IPS DF 6.9 (cell line): ENCODE data around the gene TPM1.

Source experiments
- DNase-seq: peaks from one replicate; pipeline ENCODE4 v3.0.0-alpha.2; 2013; ENCODE audit warnings: low read depth, low spot score
- H3K27ac ChIP-seq: one replicate; pipeline ENCODE4 v1.5.1; 2013; ENCODE audit warnings: low read length, control low read depth
- H3K27me3 ChIP-seq: 2 replicates; pipeline ENCODE4 v1.6.1; 2013; ENCODE audit warnings: mild to moderate bottlenecking, low read length; ENCODE audit not compliant: control insufficient read depth, insufficient read depth
- H3K36me3 ChIP-seq: 2 replicates; pipeline ENCODE4 v1.6.1; 2013; ENCODE audit warnings: low read length; ENCODE audit not compliant: control insufficient read depth, insufficient read depth
- H3K4me1 ChIP-seq: 2 replicates; pipeline ENCODE4 v1.6.1; 2013; ENCODE audit warnings: low read length; ENCODE audit not compliant: control insufficient read depth, insufficient read depth
- H3K4me3 ChIP-seq: 2 replicates; pipeline ENCODE4 v1.5.1; 2013; ENCODE audit warnings: mild to moderate bottlenecking, low read length
- H3K9me3 ChIP-seq: 2 replicates; pipeline ENCODE4 v1.6.1; 2013; ENCODE audit warnings: low read length, inconsistent platforms; ENCODE audit not compliant: control insufficient read depth, insufficient read depth
- WGBS: extraction: QIAGEN DNeasy Blood & Tissue Kit; methylation state at CpG from one replicate; pipeline ENCODE4 v1.1.7; 2013; ENCODE audit warnings: mixed read lengths, missing lambda C conversion rate; ENCODE audit not compliant: insufficient read length, insufficient coverage; 5-methylcytosine and 5-hydroxymethylcytosine counted together

TPM1 gene

GRCh38 chr15:63041402-63041973, 1.1 kb upstream of the TPM1 start:
- Histone ChIP-seq H3K27me3 (no peaks in the 10 kb centered on the region), H3K36me3 (peaks cover 11% of the 10 kb centered on the region), H3K4me3 (peak overlapping the region; percentile 75; the same call in 1 of the 2 replicates), H3K27ac (no peak overlapping the region), H3K9me3 (no peaks in the 10 kb centered on the region), H3K4me1 (peaks cover 2% of the 10 kb centered on the region)
- no CpG with 5 or more reads among the region's 14 CpGs for WGBS
- DNase-seq: no peak

GRCh38 chr15:63042877-63043334, 359 bp downstream of the TPM1 start:
- DNase-seq: no peak
- WGBS: no CpG with 5 or more reads among the region's 31 CpGs
- Histone ChIP-seq H3K4me1 (peaks cover 5% of the 10 kb centered on the region), H3K9me3 (no peaks in the 10 kb centered on the region), H3K27ac (no peak overlapping the region), H3K36me3 (peaks cover 14% of the 10 kb centered on the region), H3K4me3 (peak overlapping the region; percentile 75), H3K27me3 (no peaks in the 10 kb centered on the region)

GRCh38 chr15:63043335-63044076, 959 bp downstream of the TPM1 start:
- Histone ChIP-seq H3K4me3 (peak overlapping the region; percentile 75), H3K27me3 (no peaks in the 10 kb centered on the region), H3K4me1 (peaks cover 5% of the 10 kb centered on the region), H3K9me3 (no peaks in the 10 kb centered on the region), H3K36me3 (peaks cover 14% of the 10 kb centered on the region), H3K27ac (no peak overlapping the region)
- no peak for DNase-seq
- WGBS: no CpG with 5 or more reads among the region's 54 CpGs

GRCh38 chr15:63044077-63044644, 1.6 kb downstream of the TPM1 start:
- no peak for DNase-seq
- WGBS: no CpG with 5 or more reads among the region's 7 CpGs
- Histone ChIP-seq H3K4me1 (peaks cover 5% of the 10 kb centered on the region), H3K4me3 (peak overlapping the region; percentile 75), H3K27me3 (no peaks in the 10 kb centered on the region), H3K9me3 (no peaks in the 10 kb centered on the region), H3K27ac (no peak overlapping the region), H3K36me3 (peaks cover 14% of the 10 kb centered on the region)

- Histone ChIP-seq H3K36me3 (peaks cover 14% of the 10 kb centered on the region), H3K4me3 (peak overlapping the region; percentile 75; the same call in 1 of the 2 replicates), H3K9me3 (no peaks in the 10 kb centered on the region), H3K4me1 (peaks cover 5% of the 10 kb centered on the region), H3K27ac (no peak overlapping the region), H3K27me3 (no peaks in the 10 kb centered on the region)
- DNase-seq: no peak
- no CpG with 5 or more reads among the region's 6 CpGs for WGBS
Measured at GRCh38 chr15:63044645-63045464, 2.3 kb downstream of the TPM1 start.

- peaks cover 14% of the 10 kb centered on the region for H3K36me3 ChIP-seq
- H3K27me3 ChIP-seq: no peaks in the 10 kb centered on the region
- no peak overlapping the region for H3K4me3 ChIP-seq
- no peak for DNase-seq
- no CpG with 5 or more reads among the region's 3 CpGs for WGBS
- H3K27ac ChIP-seq: no peak overlapping the region
- H3K9me3 ChIP-seq: no peaks in the 10 kb centered on the region
- H3K4me1 ChIP-seq: peaks cover 5% of the 10 kb centered on the region
Measured at GRCh38 chr15:63045465-63045840, 2.9 kb downstream of the TPM1 start.

- Histone ChIP-seq H3K9me3 (no peaks in the 10 kb centered on the region), H3K4me1 (peaks cover 5% of the 10 kb centered on the region), H3K36me3 (peaks cover 14% of the 10 kb centered on the region), H3K27me3 (no peaks in the 10 kb centered on the region), H3K27ac (no peak overlapping the region), H3K4me3 (no peak overlapping the region)
- no peak for DNase-seq
- WGBS: no CpG with 5 or more reads among the region's 3 CpGs
Measured at GRCh38 chr15:63045879-63046278, 3.3 kb downstream of the TPM1 start.

- peaks cover 19% of the 10 kb centered on the region for H3K36me3 ChIP-seq
- WGBS: no CpG with 5 or more reads among the region's 8 CpGs
Measured at GRCh38 chr15:63046917-63047760, 4.6 kb downstream of the TPM1 start.

GRCh38 chr15:63047792-63048114, 5.2 kb downstream of the TPM1 start:
- no peak for DNase-seq
- H3K4me1 ChIP-seq: peaks cover 3% of the 10 kb centered on the region; the same call in 1 of the 2 replicates
- H3K27ac ChIP-seq: no peak overlapping the region
- no CpG with 5 or more reads among the region's 12 CpGs for WGBS
- no peak overlapping the region for H3K4me3 ChIP-seq
- H3K27me3 ChIP-seq: no peaks in the 10 kb centered on the region
- no peaks in the 10 kb centered on the region for H3K9me3 ChIP-seq
- H3K36me3 ChIP-seq: peaks cover 19% of the 10 kb centered on the region

More at GRCh38 chr15:63046917-63047760, 4.6 kb downstream of the TPM1 start:
- no peak for DNase-seq
- H3K27me3 ChIP-seq: no peaks in the 10 kb centered on the region
- H3K9me3 ChIP-seq: no peaks in the 10 kb centered on the region
- H3K4me1 ChIP-seq: peaks cover 3% of the 10 kb centered on the region; the same call in 1 of the 2 replicates
- no peak overlapping the region for H3K4me3 ChIP-seq
- no peak overlapping the region for H3K27ac ChIP-seq
